ENCODE data around the gene C2CD4C. TPM values are rescaled to one million over a fixed set of nuclear protein-coding genes. Genes with fewer than 3 reads are reported as not detected.

The C2CD4C gene
- total RNA-seq, 1 experiment from 2014 or later: 7.1 TPM

GRCh38 chr19:390386-391206 is 18.4 kb downstream of the C2CD4C start:
- H3K4me3 ChIP-seq (replicated peaks in 1 of 2; ENCODE audit: low read depth in 1 of 2, low read length in 2 of 2): no peak overlapping the region
- ATAC-seq (no peak), DNase-seq (ENCODE audit: low read depth, low spot score) (no peak)
- no peaks in the 10 kb centered on the region for H3K79me2 ChIP-seq (ENCODE audit: insufficient read depth, low read length)
- H2AFZ ChIP-seq (ENCODE audit: low read depth, low read length, poor library complexity, severe bottlenecking): no peak overlapping the region
- H4K20me1 ChIP-seq (ENCODE audit: insufficient read depth): no peaks in the 10 kb centered on the region
- H3K36me3 ChIP-seq (ENCODE audit: control insufficient read depth in 1 of 2, insufficient read depth in 2 of 2, low read length in 2 of 2): no peaks in the 10 kb centered on the region
- no peak overlapping the region for H3K4me2 ChIP-seq (ENCODE audit: low read length)
- no peak overlapping the region for H3K27ac ChIP-seq (ENCODE audit: low read depth, low read length)
- POLR2A ChIA-PET: no interaction called here
- RAD21 ChIA-PET (ENCODE audit: low non-redundant PET in 1 of 2, low total read pairs in 2 of 2, uncharacterized antibody in 2 of 2, unreplicated experiment in 2 of 2): no interaction called here
- intact Hi-C loops (cut with micrococcal nuclease): no loop called here
- H3K4me1 ChIP-seq (ENCODE audit: control insufficient read depth in 1 of 2, insufficient read depth in 2 of 2, low read length in 2 of 2): no peaks in the 10 kb centered on the region
- no TSS peak for BruUV-seq (replicated peaks)
- H3K9me3 ChIP-seq (ENCODE audit: control insufficient read depth in 1 of 2, insufficient read depth in 1 of 2, low read depth in 1 of 2, low read length in 2 of 2): peaks cover 0 to 7% of the 10 kb centered on the region in 2 experiments; a peak in 1 of 4 replicates
- H3K9ac ChIP-seq (ENCODE audit: low read length): no peak overlapping the region
- H3K27me3 ChIP-seq (ENCODE audit: insufficient read depth, low read length): no peaks in the 10 kb centered on the region
- CTCF ChIA-PET: no interaction called here
- H3K9me2 ChIP-seq (ENCODE audit: insufficient read depth): no peaks in the 10 kb centered on the region
- TF ChIP-seq YY1 (IDR thresholded peaks at IDR 0.05; ENCODE audit: extremely low read depth, insufficient replicate concordance, low read depth, low read length) (no peak), CEBPB (IDR thresholded peaks at IDR 0.05; ENCODE audit: low read depth) (no peak), ZNF274 (IDR thresholded peaks at IDR 0.05; ENCODE audit: low read depth, low read length) (no peak)

- Histone ChIP-seq H3K9ac (ENCODE audit: low read length) (no peak overlapping the region), H3K9me2 (ENCODE audit: insufficient read depth) (no peaks in the 10 kb centered on the region), H3K9me3 (ENCODE audit: control insufficient read depth in 1 of 2, insufficient read depth in 1 of 2, low read depth in 1 of 2, low read length in 2 of 2) (peaks cover 0 to 3% of the 10 kb centered on the region in 2 experiments; a peak in 1 of 4 replicates), H3K4me2 (ENCODE audit: low read length) (no peak overlapping the region), H3K4me3 (replicated peaks in 1 of 2; ENCODE audit: low read depth in 1 of 2, low read length in 2 of 2) (no peak overlapping the region), H4K20me1 (ENCODE audit: insufficient read depth) (no peaks in the 10 kb centered on the region), H3K36me3 (ENCODE audit: control insufficient read depth in 1 of 2, insufficient read depth in 2 of 2, low read length in 2 of 2) (no peaks in the 10 kb centered on the region), H3K27ac (ENCODE audit: low read depth, low read length) (no peak overlapping the region), H3K4me1 (ENCODE audit: control insufficient read depth in 1 of 2, insufficient read depth in 2 of 2, low read length in 2 of 2) (no peaks in the 10 kb centered on the region), H2AFZ (ENCODE audit: low read depth, low read length, poor library complexity, severe bottlenecking) (no peak overlapping the region), H3K27me3 (ENCODE audit: insufficient read depth, low read length) (no peaks in the 10 kb centered on the region), H3K79me2 (ENCODE audit: insufficient read depth, low read length) (no peaks in the 10 kb centered on the region)
- ATAC-seq: no peak
- ChIA-PET CTCF (no interaction called here), RAD21 (ENCODE audit: low non-redundant PET in 1 of 2, low total read pairs in 2 of 2, uncharacterized antibody in 2 of 2, unreplicated experiment in 2 of 2) (no interaction called here), POLR2A (no interaction called here)
- TF ChIP-seq, protein P1, sequence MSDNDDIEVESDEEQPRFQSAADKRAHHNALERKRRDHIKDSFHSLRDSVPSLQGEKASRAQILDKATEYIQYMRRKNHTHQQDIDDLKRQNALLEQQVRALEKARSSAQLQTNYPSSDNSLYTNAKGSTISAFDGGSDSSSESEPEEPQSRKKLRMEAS (IDR thresholded peaks at IDR 0.05): no peak
- TF ChIP-seq YY1 (IDR thresholded peaks at IDR 0.05; ENCODE audit: extremely low read depth, insufficient replicate concordance, low read depth, low read length): no peak
- no peak for TF ChIP-seq EZH2 (IDR thresholded peaks at IDR 0.05)
- no peak for TF ChIP-seq POLR2A (IDR thresholded peaks at IDR 0.05; ENCODE audit: borderline replicate concordance, extremely low read depth, insufficient read depth, insufficient read length)
- TF ChIP-seq ZBTB33 (IDR thresholded peaks at IDR 0.05; ENCODE audit: extremely low read depth, insufficient replicate concordance, low read length): no peak
- no peak for TF ChIP-seq CEBPB (IDR thresholded peaks at IDR 0.05; ENCODE audit: low read depth)
- TF ChIP-seq SRF (IDR thresholded peaks at IDR 0.05; ENCODE audit: low read depth): no peak
- TF ChIP-seq, protein P2, sequence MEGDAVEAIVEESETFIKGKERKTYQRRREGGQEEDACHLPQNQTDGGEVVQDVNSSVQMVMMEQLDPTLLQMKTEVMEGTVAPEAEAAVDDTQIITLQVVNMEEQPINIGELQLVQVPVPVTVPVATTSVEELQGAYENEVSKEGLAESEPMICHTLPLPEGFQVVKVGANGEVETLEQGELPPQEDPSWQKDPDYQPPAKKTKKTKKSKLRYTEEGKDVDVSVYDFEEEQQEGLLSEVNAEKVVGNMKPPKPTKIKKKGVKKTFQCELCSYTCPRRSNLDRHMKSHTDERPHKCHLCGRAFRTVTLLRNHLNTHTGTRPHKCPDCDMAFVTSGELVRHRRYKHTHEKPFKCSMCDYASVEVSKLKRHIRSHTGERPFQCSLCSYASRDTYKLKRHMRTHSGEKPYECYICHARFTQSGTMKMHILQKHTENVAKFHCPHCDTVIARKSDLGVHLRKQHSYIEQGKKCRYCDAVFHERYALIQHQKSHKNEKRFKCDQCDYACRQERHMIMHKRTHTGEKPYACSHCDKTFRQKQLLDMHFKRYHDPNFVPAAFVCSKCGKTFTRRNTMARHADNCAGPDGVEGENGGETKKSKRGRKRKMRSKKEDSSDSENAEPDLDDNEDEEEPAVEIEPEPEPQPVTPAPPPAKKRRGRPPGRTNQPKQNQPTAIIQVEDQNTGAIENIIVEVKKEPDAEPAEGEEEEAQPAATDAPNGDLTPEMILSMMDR (IDR thresholded peaks at IDR 0.05 in 2 of 3, conservative IDR thresholded peaks at IDR 0.05 in 1 of 3; ENCODE audit: borderline replicate concordance in 1 of 3, insufficient read depth in 1 of 3, low read depth in 2 of 3, low read length in 2 of 3): no peak
- TF ChIP-seq EGR1 (IDR thresholded peaks at IDR 0.05; ENCODE audit: low read depth): no peak
- TF ChIP-seq SP1 (IDR thresholded peaks at IDR 0.05; ENCODE audit: low read depth): no peak
- no peak for TF ChIP-seq FOSL1 (IDR thresholded peaks at IDR 0.05; ENCODE audit: low read depth)
- intact Hi-C loops (cut with micrococcal nuclease): loop anchor here (10.0 kb wide), 1 partner anchor 115 kb away; the partner anchor contains the start of gene TPGS1
- BruUV-seq (replicated peaks): no TSS peak
- no peak for DNase-seq (ENCODE audit: low read depth, low spot score)
Measured at GRCh38 chr19:389935-390289, 19.0 kb downstream of the C2CD4C start.

Measured in HCT116 (cell line).